A549 (cell line): Measurements from ENCODE around the gene E4F1. TPM values are rescaled to one million over a fixed set of nuclear protein-coding genes. Genes with fewer than 3 reads are reported as not detected.
A peak's percentile ranks its signal among the peaks of the same experiment; 100 is the strongest.

Source experiments
- ATAC-seq, 2 experiments: fragments of 200-7000 bp in 1 of 2; fragments of >200 bp in 1 of 2; cut with Nextera tagmentation in 1 of 2; cut with Tn5 transposase in 1 of 2; 3 replicates each; pipeline versions ENCODE4 v1.8.0 to v1.9.1; 2018 to 2020; ENCODE audit warnings: mild to moderate bottlenecking in 1 of 2, moderate library complexity in 1 of 2
- CTCF ChIA-PET: fragments of 300-600 bp; sonication (Branson Sonifier 250); formaldehyde crosslinking; extraction: SDS; loops from one replicate; lab custom pipeline; 2021; ENCODE audit warnings: antibody characterized with exemption, inconsistent platforms; lab: Yijun Ruan, JAX
- POLR2A ChIA-PET: fragments of 350-600 bp; formaldehyde crosslinking; extraction: SDS; loops from one replicate; lab custom pipeline; 2021; ENCODE audit warnings: antibody characterized with exemption, inconsistent platforms; lab: Yijun Ruan, JAX
- DNase-seq, 2 experiments: peaks; one replicate each; pipeline versions ENCODE4 v3.0.0 to v3.0.0-alpha.2; 2011 to 2016; ENCODE audit warnings: low read depth in 1 of 2, low spot score in 1 of 2
- FAIRE-seq: peaks from 2 replicates; lab custom pipeline; 2011; peaks lifted over from hg19 to GRCh38; lab: Jason Lieb, UNC
- H3K27ac ChIP-seq, 2 experiments: fragments of >200 bp; sonication (Bioruptor Twin); formaldehyde crosslinking; 3 replicates each; pipeline ENCODE4 v1.5.1; 2016 to 2017
- H3K4me1 ChIP-seq: fragments of >200 bp; sonication (Bioruptor Twin); formaldehyde crosslinking; 3 replicates; pipeline ENCODE4 v1.6.1; 2016
- H3K4me2 ChIP-seq: fragments of >200 bp; sonication (Bioruptor Twin); formaldehyde crosslinking; 3 replicates; pipeline ENCODE4 v1.6.1; 2016
- H3K4me3 ChIP-seq: fragments of >200 bp; sonication (Bioruptor Twin); formaldehyde crosslinking; 3 replicates; pipeline ENCODE4 v1.5.1; 2016
- H3K9me3 ChIP-seq: fragments of >200 bp; sonication (Bioruptor Twin); formaldehyde crosslinking; 3 replicates; pipeline ENCODE4 v1.6.1; 2016
- CBX2 ChIP-seq: fragments of 200-600 bp; sonication (generic); IDR thresholded peaks from 2 replicates; pipeline ENCODE4 v1.6.1; 2016; ENCODE audit warnings: low read depth, mild to moderate bottlenecking, borderline replicate concordance
- CBX8 ChIP-seq: fragments of 200-600 bp; sonication (generic); IDR thresholded peaks from 2 replicates; pipeline ENCODE4 v1.6.1; 2016
- CEBPB ChIP-seq, 2 experiments: fragments of >200 bp in 1 of 2; sonication (Bioruptor Twin) in 1 of 2; formaldehyde crosslinking in 1 of 2; IDR thresholded peaks; 2 replicates each; pipeline ENCODE4 v1.6.1; 2012 to 2016
- CHD2 ChIP-seq: fragments of 150-350 bp; IDR thresholded peaks from 2 replicates; pipeline ENCODE4 v1.6.1; 2014; ENCODE audit warnings: low read length; ENCODE audit not compliant: partially characterized antibody
- CHD4 ChIP-seq: fragments of 200-600 bp; sonication (generic); IDR thresholded peaks from 2 replicates; pipeline ENCODE4 v1.6.1; 2016; ENCODE audit warnings: antibody characterized with exemption, mild to moderate bottlenecking, borderline replicate concordance
- EHF ChIP-seq: fragments of 250-450 bp; sonication (Bioruptor Pico); IDR thresholded peaks from 2 replicates; pipeline ENCODE4 v1.5.0; 2020; ENCODE audit warnings: mild to moderate bottlenecking
- ESRRA ChIP-seq: fragments of 150-350 bp; IDR thresholded peaks from 2 replicates; pipeline ENCODE4 v1.6.1; 2014; ENCODE audit warnings: mild to moderate bottlenecking, low read length, borderline replicate concordance
- FOSB ChIP-seq: fragments of 250-450 bp; sonication (Bioruptor Pico); IDR thresholded peaks from 2 replicates; pipeline ENCODE4 v1.5.0; 2020; ENCODE audit warnings: mild to moderate bottlenecking, moderate library complexity
- HOXA7 ChIP-seq: fragments of 250-450 bp; sonication (Bioruptor Pico); IDR thresholded peaks from 2 replicates; pipeline ENCODE4 v1.5.0; 2020; ENCODE audit warnings: mild to moderate bottlenecking, moderate library complexity
- HOXB13 ChIP-seq: fragments of 250-450 bp; sonication (Bioruptor Pico); IDR thresholded peaks from 2 replicates; pipeline ENCODE4 v1.5.0; 2020; ENCODE audit warnings: low read depth, mild to moderate bottlenecking, moderate library complexity
- HOXB5 ChIP-seq: fragments of 250-450 bp; sonication (Bioruptor Pico); IDR thresholded peaks from 2 replicates; pipeline ENCODE4 v1.5.0; 2020; ENCODE audit warnings: mild to moderate bottlenecking, moderate library complexity
- MAFK ChIP-seq: fragments of 450-650 bp; IDR thresholded peaks from 2 replicates; pipeline ENCODE4 v1.6.1; 2014; ENCODE audit not compliant: partially characterized antibody
- MAZ ChIP-seq: fragments of 150-350 bp; IDR thresholded peaks from 2 replicates; pipeline ENCODE4 v1.6.1; 2014; ENCODE audit warnings: antibody characterized with exemption, low read depth, low read length, borderline replicate concordance
- MYC ChIP-seq: IDR thresholded peaks from 2 replicates; pipeline ENCODE4 v1.6.1; 2012; ENCODE audit warnings: mild to moderate bottlenecking, inconsistent platforms, low read length, improper control_type of control experiment, borderline replicate concordance
- NFE2L2 ChIP-seq: fragments of 150-350 bp; conservative IDR thresholded peaks from 2 replicates; pipeline ENCODE4 v1.6.1; 2014; ENCODE audit warnings: low read length
- PHF8 ChIP-seq: fragments of 200-600 bp; sonication (generic); IDR thresholded peaks from 2 replicates; pipeline ENCODE4 v1.6.1; 2016; ENCODE audit warnings: low read depth, mild to moderate bottlenecking, antibody characterized with exemption, moderate library complexity, borderline replicate concordance
- RAD21 ChIP-seq, 2 experiments: fragments of >200 bp in 1 of 2; sonication (Bioruptor Twin) in 1 of 2; formaldehyde crosslinking in 1 of 2; IDR thresholded peaks in 1 of 2; conservative IDR thresholded peaks in 1 of 2; 2 replicates in 1 of 2; 3 replicates in 1 of 2; pipeline ENCODE4 v1.6.1; 2012 to 2018; ENCODE audit warnings: inconsistent platforms in 1 of 2
- RNF2 ChIP-seq: fragments of 200-600 bp; sonication (generic); IDR thresholded peaks from 2 replicates; pipeline ENCODE4 v1.6.1; 2016; ENCODE audit warnings: low read depth, mild to moderate bottlenecking, antibody characterized with exemption, moderate library complexity, borderline replicate concordance
- SREBF2 ChIP-seq: fragments of 450-650 bp; IDR thresholded peaks from 2 replicates; pipeline ENCODE4 v1.6.1; 2014; ENCODE audit warnings: mild to moderate bottlenecking, moderate library complexity
- TFCP2L1 ChIP-seq: fragments of 250-450 bp; sonication (Bioruptor Pico); IDR thresholded peaks from 2 replicates; pipeline ENCODE4 v1.5.0; 2021; ENCODE audit warnings: mild to moderate bottlenecking
- TP53 ChIP-seq: fragments of 250-450 bp; sonication (Bioruptor Pico); IDR thresholded peaks from 2 replicates; pipeline ENCODE4 v1.5.0; 2021; ENCODE audit warnings: mild to moderate bottlenecking, moderate library complexity
- ZFP36 ChIP-seq: fragments of 450-650 bp; IDR thresholded peaks from 2 replicates; pipeline ENCODE4 v1.6.1; 2014; ENCODE audit warnings: borderline replicate concordance; ENCODE audit not compliant: partially characterized antibody
- WGBS: methylation state at CpG from one replicate; pipeline ENCODE4 v1.1.6; 2017; ENCODE audit errors: missing lambda C conversion rate; 5-methylcytosine and 5-hydroxymethylcytosine counted together
- polyA plus RNA-seq, 4 experiments: library from polyadenylated mRNA; depleted of rRNA in 3 of 4; stranded (reverse); fragments of >200 nt; fragmentation: RNase III in 1 of 4; extraction: RNeasy Plus Mini Kit Qiagen cat#74134 plus additional on column Dnase treatment in 1 of 4; gene quantifications; 2 replicates in 3 of 4; 3 replicates in 1 of 4; pipeline ENCODE4 v1.2.3, GENCODE V29; 2011 to 2017
- TF ChIP-seq, protein P1 (sequence below): fragments of >200 bp; sonication (Bioruptor Twin); formaldehyde crosslinking; IDR thresholded peaks from 3 replicates; pipeline ENCODE4 v1.5.1; 2016
- TF ChIP-seq, protein P2 (sequence below): fragments of 250-450 bp; sonication (Bioruptor Pico); IDR thresholded peaks from 2 replicates; pipeline ENCODE4 v1.5.0; 2020; ENCODE audit warnings: low read depth, mild to moderate bottlenecking, moderate library complexity
- TF ChIP-seq, protein P3 (sequence below): IDR thresholded peaks from 2 replicates; pipeline ENCODE4 v1.6.1; 2012; ENCODE audit warnings: low read depth, borderline replicate concordance
- TF ChIP-seq, protein P4 (sequence below): fragments of 200-600 bp; sonication (generic); IDR thresholded peaks from 2 replicates; pipeline ENCODE4 v1.6.1; 2016; ENCODE audit warnings: antibody characterized with exemption, mild to moderate bottlenecking, moderate library complexity
- TF ChIP-seq, protein P5 (sequence below): IDR thresholded peaks from 2 replicates; pipeline ENCODE4 v1.6.1; 2012

Gene E4F1
- polyA plus RNA-seq, 2 of the 4 experiments (the other 2 are of a cell fraction) = 10.4 to 23.3 TPM

DNA sequence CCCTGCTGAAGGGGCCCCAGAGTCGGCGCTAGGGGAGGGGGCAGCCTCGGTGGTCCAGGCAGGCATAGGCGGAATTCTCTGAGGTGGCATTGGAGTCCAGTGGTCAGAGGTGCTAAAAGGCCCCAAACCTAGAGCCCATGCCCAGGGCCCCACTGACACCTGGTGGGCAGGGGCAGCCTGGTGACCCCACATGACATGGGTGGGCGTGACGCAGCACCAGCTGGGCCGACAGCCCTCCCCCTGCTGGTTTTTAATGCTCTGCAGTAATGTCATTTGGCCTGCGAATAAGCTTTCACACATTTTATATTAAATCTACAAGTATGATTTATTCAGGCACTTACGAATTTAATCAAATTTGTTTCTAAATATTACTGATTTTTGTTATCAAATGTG is 46.7 kb downstream of the E4F1 start:
- ChIA-PET CTCF (interaction anchor here (1.0 to 4.5 kb wide), 5 partner anchors 9 to 231 kb away, joined by 3 to 20 read pairs (median 5); partner anchors contain the start of genes ABCA3 and CCNF), POLR2A (no interaction called here)
- no peak overlapping the region for H3K4me3 ChIP-seq
- no peaks in the 10 kb centered on the region for H3K9me3 ChIP-seq
- H3K27ac ChIP-seq = no peak overlapping the region
- H3K4me2 ChIP-seq = peak overlapping the region; percentile 86; the same call in 1 of the 3 replicates
- no peak for FAIRE-seq
- no peak for DNase-seq
- ATAC-seq = no peak
- peaks cover 23% of the 10 kb centered on the region; the same call in 2 of the 3 replicates for H3K4me1 ChIP-seq
- 90% methylated on average over 9 of the region's 9 CpGs for WGBS
- TF ChIP-seq RNF2 = no peak
- no peak for TF ChIP-seq CBX8
- no peak for TF ChIP-seq FOSB (CRISPR knock-in tag)
- no peak for TF ChIP-seq ESRRA
- TF ChIP-seq CEBPB (IDR thresholded peaks at IDR 0.05) = no peak
- no peak for TF ChIP-seq HOXA7 (CRISPR knock-in tag)
- TF ChIP-seq SREBF2 = no peak
- no peak for TF ChIP-seq RAD21 (conservative IDR thresholded peaks at IDR 0.05 in 1 of 2, IDR thresholded peaks at IDR 0.05 in 1 of 2)
- TF ChIP-seq PHF8 = no peak
- TF ChIP-seq CHD4 = no peak
- TF ChIP-seq HOXB5 (CRISPR knock-in tag) = no peak
- TF ChIP-seq ZFP36 = no peak
- TF ChIP-seq, protein P1, sequence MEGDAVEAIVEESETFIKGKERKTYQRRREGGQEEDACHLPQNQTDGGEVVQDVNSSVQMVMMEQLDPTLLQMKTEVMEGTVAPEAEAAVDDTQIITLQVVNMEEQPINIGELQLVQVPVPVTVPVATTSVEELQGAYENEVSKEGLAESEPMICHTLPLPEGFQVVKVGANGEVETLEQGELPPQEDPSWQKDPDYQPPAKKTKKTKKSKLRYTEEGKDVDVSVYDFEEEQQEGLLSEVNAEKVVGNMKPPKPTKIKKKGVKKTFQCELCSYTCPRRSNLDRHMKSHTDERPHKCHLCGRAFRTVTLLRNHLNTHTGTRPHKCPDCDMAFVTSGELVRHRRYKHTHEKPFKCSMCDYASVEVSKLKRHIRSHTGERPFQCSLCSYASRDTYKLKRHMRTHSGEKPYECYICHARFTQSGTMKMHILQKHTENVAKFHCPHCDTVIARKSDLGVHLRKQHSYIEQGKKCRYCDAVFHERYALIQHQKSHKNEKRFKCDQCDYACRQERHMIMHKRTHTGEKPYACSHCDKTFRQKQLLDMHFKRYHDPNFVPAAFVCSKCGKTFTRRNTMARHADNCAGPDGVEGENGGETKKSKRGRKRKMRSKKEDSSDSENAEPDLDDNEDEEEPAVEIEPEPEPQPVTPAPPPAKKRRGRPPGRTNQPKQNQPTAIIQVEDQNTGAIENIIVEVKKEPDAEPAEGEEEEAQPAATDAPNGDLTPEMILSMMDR = no peak

DNA sequence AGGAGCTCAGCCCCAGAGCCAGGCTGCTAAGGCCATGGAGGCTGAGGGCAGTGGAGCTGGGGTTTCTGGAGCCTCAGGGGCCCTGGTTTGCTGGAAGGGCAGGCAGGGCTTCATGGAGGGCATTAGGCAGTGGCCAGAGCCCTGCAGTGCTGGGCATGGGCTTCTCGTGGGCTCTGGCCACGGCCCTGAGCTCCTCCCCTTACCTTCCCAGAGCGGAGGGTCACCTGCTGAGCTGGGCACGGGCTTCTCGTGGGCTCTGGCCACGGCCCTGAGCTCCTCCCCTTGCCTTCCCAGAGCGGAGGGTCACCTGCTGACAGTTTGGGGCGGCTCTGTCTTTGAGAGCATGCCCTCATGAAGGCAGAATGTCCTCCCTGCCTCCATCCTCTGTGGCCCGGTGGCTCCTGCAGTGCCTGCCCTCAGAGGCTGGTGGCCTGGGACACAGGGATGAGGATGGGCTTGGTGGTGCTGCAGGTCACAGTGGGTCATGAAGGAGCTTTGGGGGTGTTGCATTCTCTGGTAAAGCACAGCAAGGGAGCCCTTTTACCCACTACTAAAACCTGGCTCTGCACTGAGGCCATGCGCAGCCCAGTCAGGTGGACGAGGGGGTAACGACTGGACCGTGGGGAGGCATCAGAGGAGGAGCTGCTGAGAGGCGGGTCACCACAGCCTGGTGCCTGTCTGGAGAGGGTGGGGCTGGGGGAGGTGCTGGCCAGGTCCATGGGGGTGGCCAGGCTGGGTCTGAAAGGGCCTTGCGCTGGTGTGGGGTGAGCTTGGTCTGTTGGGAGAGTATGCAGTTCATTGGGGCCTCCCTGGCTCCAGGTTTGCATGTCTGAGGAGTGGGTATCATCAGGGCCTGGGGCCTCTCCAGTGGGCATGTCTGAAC is 47.4 kb downstream of the E4F1 start:
- no peak overlapping the region for H3K4me2 ChIP-seq
- CTCF ChIA-PET = interaction anchor here (1.0 to 4.5 kb wide), 7 partner anchors 8 to 230 kb away, joined by 3 to 20 read pairs (median 5); partner anchors contain the start of genes ABCA3, CCNF and ECI1
- no peak for DNase-seq
- H3K4me1 ChIP-seq = peaks cover 18% of the 10 kb centered on the region; the same call in 2 of the 3 replicates
- H3K4me3 ChIP-seq = no peak overlapping the region
- no peak for FAIRE-seq
- ATAC-seq = no peak
- POLR2A ChIA-PET = no interaction called here
- 77% methylated on average over 10 of the region's 15 CpGs for WGBS
- no peak overlapping the region for H3K27ac ChIP-seq
- no peak for TF ChIP-seq HOXA7 (CRISPR knock-in tag)
- no peak for TF ChIP-seq CBX2
- TF ChIP-seq NFE2L2 = no peak
- TF ChIP-seq, protein P2, sequence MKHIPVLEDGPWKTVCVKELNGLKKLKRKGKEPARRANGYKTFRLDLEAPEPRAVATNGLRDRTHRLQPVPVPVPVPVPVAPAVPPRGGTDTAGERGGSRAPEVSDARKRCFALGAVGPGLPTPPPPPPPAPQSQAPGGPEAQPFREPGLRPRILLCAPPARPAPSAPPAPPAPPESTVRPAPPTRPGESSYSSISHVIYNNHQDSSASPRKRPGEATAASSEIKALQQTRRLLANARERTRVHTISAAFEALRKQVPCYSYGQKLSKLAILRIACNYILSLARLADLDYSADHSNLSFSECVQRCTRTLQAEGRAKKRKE (CRISPR knock-in tag) = no peak
- no peak for TF ChIP-seq TP53 (CRISPR knock-in tag)
- TF ChIP-seq, protein P3, sequence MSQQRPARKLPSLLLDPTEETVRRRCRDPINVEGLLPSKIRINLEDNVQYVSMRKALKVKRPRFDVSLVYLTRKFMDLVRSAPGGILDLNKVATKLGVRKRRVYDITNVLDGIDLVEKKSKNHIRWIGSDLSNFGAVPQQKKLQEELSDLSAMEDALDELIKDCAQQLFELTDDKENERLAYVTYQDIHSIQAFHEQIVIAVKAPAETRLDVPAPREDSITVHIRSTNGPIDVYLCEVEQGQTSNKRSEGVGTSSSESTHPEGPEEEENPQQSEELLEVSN = no peak
- TF ChIP-seq, protein P4, sequence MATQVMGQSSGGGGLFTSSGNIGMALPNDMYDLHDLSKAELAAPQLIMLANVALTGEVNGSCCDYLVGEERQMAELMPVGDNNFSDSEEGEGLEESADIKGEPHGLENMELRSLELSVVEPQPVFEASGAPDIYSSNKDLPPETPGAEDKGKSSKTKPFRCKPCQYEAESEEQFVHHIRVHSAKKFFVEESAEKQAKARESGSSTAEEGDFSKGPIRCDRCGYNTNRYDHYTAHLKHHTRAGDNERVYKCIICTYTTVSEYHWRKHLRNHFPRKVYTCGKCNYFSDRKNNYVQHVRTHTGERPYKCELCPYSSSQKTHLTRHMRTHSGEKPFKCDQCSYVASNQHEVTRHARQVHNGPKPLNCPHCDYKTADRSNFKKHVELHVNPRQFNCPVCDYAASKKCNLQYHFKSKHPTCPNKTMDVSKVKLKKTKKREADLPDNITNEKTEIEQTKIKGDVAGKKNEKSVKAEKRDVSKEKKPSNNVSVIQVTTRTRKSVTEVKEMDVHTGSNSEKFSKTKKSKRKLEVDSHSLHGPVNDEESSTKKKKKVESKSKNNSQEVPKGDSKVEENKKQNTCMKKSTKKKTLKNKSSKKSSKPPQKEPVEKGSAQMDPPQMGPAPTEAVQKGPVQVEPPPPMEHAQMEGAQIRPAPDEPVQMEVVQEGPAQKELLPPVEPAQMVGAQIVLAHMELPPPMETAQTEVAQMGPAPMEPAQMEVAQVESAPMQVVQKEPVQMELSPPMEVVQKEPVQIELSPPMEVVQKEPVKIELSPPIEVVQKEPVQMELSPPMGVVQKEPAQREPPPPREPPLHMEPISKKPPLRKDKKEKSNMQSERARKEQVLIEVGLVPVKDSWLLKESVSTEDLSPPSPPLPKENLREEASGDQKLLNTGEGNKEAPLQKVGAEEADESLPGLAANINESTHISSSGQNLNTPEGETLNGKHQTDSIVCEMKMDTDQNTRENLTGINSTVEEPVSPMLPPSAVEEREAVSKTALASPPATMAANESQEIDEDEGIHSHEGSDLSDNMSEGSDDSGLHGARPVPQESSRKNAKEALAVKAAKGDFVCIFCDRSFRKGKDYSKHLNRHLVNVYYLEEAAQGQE = no peak
- TF ChIP-seq, protein P5, sequence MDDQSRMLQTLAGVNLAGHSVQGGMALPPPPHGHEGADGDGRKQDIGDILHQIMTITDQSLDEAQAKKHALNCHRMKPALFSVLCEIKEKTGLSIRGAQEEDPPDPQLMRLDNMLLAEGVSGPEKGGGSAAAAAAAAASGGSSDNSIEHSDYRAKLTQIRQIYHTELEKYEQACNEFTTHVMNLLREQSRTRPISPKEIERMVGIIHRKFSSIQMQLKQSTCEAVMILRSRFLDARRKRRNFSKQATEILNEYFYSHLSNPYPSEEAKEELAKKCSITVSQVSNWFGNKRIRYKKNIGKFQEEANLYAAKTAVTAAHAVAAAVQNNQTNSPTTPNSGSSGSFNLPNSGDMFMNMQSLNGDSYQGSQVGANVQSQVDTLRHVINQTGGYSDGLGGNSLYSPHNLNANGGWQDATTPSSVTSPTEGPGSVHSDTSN = no peak
- TF ChIP-seq MYC = no peak
- no peak for TF ChIP-seq SREBF2
- TF ChIP-seq CHD2 = no peak
- TF ChIP-seq HOXB13 (CRISPR knock-in tag) = no peak
- no peak for TF ChIP-seq FOSB (CRISPR knock-in tag)
- no peak for TF ChIP-seq MAFK
- TF ChIP-seq EHF = no peak
- no peak for TF ChIP-seq MAZ
- no peak for TF ChIP-seq TFCP2L1 (CRISPR knock-in tag)
- H3K9me3 ChIP-seq = no peaks in the 10 kb centered on the region
